WI38 (cell line): ENCODE measurements around the gene AGPAT3.

ENCODE experiments used
- H3K4me3 ChIP-seq: 2 replicates; pipeline ENCODE4 v1.5.1; 2011; ENCODE audit warnings: low read depth, mild to moderate bottlenecking, control low read depth, low read length
- TF ChIP-seq, protein P1 (sequence below): IDR thresholded peaks from 2 replicates; pipeline ENCODE4 v1.5.1; 2012; ENCODE audit warnings: low read depth, mild to moderate bottlenecking, control low read depth, low read length

AGPAT3 gene

DNA sequence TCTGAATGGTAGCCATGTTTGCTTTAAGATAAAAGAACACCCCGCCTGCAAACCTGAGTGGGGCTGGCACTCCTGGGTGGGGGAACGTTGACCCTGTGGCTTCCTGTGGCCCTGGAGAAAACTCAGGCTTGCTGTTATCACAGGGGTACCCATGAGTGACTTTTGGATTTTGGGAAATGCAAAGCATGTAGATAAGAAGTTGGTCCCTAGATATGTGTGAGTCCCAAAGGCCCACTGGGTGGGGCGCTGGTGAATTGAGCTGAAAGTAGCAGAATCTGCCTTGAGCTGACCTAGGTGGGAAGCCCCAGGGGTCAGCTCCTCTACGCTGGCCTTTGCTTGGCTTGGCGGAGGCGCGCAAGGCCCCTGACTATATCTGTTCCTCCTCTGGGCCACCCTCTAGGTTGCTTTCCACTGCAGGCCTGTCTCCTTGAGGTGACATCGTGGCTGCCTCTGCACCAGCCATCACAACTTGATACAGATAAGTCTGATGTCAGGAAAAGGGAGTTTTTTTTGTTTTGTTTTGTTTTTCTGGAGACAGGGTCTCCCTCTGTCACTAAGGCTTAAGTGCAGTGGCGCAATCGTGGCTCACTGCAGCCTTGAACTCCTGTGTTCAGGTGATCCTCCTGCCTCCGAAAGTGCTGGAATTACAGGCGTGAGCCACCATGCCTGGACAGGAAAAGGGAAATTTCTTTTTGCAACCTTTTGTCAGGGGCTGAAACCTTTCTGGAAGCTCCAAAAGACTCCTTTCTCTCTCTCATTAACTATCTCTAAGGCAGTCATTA is 72.2 kb downstream of the AGPAT3 start:
- TF ChIP-seq, protein P1, sequence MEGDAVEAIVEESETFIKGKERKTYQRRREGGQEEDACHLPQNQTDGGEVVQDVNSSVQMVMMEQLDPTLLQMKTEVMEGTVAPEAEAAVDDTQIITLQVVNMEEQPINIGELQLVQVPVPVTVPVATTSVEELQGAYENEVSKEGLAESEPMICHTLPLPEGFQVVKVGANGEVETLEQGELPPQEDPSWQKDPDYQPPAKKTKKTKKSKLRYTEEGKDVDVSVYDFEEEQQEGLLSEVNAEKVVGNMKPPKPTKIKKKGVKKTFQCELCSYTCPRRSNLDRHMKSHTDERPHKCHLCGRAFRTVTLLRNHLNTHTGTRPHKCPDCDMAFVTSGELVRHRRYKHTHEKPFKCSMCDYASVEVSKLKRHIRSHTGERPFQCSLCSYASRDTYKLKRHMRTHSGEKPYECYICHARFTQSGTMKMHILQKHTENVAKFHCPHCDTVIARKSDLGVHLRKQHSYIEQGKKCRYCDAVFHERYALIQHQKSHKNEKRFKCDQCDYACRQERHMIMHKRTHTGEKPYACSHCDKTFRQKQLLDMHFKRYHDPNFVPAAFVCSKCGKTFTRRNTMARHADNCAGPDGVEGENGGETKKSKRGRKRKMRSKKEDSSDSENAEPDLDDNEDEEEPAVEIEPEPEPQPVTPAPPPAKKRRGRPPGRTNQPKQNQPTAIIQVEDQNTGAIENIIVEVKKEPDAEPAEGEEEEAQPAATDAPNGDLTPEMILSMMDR = no peak
- H3K4me3 ChIP-seq = no peak overlapping the region

DNA sequence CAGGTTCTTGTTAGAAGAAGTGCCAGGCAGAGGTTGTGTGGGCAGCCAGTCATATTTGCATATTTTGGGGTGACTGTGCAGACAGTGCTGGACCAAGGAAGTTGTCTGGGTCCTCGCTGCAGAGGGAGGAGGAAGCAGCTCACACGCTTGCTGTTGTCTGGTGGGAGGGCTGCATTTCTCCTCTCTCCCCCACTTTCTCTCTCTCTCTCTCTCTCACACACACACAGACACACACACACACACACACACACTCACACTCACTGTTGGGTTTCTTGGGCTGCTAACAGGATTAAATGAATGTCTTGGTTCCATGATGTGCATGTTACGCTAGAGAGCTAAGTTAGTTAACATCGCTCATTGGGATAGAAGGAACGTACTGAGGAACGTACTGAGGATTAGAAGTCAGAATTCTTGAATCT is 72.9 kb downstream of the AGPAT3 start:
- TF ChIP-seq, protein P1 = no peak
- no peak overlapping the region for H3K4me3 ChIP-seq

DNA sequence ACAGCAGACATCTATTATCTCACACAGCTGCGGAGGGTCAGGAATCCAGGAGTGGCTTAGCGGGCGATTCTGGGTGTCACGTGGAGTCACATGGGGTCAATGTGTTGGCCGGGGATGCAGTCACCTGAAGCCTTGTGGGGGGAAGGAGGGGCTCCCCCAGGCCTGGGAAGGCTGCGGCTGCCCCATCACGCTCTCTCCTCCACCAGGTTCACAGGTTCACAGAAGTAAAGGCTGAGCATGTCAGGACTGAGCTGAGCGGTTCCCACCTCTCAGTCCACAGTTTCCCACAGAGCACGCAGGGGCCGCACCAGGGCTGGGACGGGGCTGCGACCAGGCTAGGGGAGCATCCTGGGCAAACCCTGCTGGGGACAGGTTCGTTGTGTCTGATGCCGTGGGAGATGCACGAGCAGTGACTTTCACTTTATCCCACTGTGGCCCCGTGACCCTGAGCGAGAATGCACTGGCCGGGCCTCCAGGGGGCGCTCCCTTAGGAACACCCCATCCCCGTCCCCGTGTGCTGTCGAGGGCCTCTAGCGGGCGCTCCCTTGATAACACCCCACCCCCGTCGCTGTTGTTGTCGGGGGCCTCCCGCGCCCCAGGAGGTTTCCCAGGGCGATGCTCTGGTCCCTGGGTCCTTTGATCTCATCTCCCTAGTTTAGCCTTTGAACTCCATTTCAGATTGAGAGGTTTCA is 73.9 kb downstream of the AGPAT3 start:
- H3K4me3 ChIP-seq = peak overlapping the region; percentile 61
- TF ChIP-seq, protein P1 = peak; percentile 99

DNA sequence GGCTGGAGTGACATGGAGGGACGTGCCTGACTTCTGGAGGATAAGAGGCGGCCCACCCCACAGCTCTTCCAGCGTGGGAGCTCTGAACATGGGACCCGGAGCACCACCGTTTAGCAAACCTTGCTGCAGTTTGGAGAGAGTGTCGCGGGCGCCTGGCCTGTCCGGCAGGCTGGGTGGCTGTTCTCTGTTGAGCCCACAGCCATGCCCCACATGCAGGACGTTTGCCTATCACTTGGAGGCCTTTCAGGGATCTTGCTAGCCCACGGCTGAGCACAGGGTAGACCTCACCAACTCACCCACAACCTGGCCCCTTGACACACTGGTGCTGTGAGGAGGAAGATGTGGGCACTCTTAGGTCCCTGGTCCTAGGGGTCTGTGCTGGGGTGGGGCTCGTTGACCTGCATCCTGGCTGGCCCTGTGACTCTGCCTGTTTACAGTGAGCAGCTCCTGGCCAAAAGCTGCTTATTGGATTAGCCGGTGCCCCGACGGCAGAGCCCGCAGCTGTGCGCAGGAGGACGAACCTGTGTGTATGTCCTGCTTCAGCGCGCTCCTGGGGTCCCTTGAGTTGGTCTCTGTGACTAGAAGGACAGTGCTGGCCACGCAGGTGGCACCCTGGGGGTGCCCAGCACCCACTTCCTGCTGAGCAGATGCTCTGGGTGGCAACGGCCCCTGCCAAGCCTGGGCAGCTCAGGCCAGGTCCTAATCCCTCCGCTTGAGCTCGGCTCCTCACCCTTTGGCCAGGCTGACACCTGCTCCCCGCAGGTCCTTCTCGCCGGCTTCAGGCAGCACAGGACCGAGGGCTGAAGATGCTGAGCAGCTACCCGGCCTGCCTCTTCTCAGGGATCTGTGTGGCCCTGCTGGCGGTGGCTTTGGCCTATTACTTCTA is 74.7 kb downstream of the AGPAT3 start:
- H3K4me3 ChIP-seq = no peak overlapping the region
- TF ChIP-seq, protein P1 = no peak

DNA sequence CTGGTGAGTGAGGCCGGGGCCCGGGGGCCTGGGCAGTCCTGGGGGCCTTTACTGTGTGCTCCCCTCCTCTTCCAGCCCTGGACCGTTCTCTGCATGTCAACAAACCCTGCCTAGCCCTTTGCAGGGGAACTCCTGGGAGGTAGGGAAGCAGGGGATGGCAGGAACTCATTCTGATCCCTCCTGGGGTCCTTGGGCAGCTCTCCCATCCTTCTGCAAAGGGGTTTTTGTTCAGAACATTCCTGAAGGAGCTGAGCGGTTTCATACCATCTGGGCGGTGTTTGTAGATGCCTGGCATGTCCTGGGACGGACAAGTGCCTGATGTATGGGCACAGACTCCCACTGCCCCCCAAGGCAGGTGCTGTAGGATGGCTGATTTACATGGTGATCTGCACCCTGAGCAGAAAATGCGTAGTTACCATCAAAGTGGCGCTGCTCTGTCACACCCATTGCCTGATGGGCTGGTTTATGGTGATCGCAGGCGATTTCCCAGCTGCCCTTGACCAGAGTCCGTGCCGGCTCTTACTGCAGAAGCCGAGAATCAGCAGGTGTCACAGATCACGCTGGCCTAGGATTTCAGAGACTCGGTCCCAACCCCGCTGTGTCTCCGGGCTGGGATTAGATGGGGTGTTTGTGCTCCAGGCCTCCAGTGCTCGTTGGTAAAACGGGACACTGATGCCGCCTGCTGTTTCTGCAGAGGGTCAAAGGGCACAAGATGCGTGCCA is 75.5 kb downstream of the AGPAT3 start:
- no peak overlapping the region for H3K4me3 ChIP-seq
- TF ChIP-seq, protein P1 = no peak

DNA sequence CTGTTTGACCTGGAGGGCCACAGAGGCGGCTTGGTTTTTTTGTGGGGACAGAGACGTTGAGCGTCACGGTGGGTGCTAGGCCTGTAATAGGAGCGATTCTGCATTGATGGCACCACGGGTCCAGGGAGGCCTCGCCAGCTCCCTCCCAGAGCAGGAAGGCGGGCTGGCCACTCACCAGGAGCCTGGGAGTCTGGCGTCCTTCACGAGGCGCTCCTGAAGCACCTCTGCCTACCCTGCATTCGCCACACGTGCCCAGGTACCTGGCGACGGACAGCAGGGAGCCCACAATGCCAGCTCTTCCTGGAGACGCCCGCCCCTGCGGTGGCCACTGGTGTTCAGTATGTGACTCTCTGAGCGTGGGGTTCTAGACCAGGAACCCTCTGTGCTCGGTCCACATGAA is 77.2 kb downstream of the AGPAT3 start:
- TF ChIP-seq, protein P1 = no peak
- no peak overlapping the region for H3K4me3 ChIP-seq
